KOPT-K1 (cell line): ENCODE measurements around the gene PRKD2.

Experiments used
- H3K27ac ChIP-seq: fragments of 200-600 bp; sonication (generic); 2 replicates; pipeline ENCODE4 v1.5.1; 2016; ENCODE audit warnings: antibody characterized with exemption, mild to moderate bottlenecking, low read depth, low read length; ENCODE audit not compliant: poor library complexity, severe bottlenecking
- H3K36me3 ChIP-seq: fragments of 200-600 bp; sonication (generic); 2 replicates; pipeline ENCODE4 v1.5.1; 2017; ENCODE audit warnings: antibody characterized with exemption, mild to moderate bottlenecking, low read length, moderate library complexity; ENCODE audit not compliant: insufficient read depth
- H3K9me3 ChIP-seq: fragments of 200-600 bp; sonication (generic); 2 replicates; pipeline ENCODE4 v1.5.1; 2017; ENCODE audit warnings: antibody characterized with exemption, low read length, mild to moderate bottlenecking; ENCODE audit not compliant: insufficient read depth, poor library complexity, severe bottlenecking

Gene PRKD2

DNA sequence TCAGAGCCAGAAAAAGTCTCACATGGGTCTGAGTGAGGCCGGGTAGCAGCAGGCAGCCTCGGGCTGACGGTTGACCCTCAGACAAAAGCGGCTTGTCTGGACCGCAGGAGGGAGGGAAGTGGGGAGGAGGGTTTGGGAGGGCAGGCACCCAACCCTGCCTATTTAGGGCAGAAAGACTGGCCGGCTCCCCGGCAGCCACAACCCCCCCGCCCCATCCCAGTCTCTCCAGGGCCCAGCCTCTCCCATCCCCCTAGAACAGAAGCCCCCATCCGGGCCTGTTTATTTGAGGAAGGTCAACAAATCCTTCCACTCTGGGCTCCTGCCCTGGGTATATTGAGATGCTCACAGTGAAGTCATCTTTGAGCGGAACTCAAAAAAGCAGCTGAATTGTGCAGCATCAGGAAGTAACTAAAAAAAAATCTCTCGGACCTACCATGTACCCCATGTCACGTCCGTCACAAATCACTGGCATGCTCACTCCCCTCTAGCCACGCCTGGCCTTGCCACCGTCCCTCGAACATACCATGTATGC is 62.2 kb downstream of the PRKD2 start:
- no peak overlapping the region for H3K27ac ChIP-seq
- no peaks in the 10 kb centered on the region for H3K36me3 ChIP-seq
- H3K9me3 ChIP-seq: no peaks in the 10 kb centered on the region

DNA sequence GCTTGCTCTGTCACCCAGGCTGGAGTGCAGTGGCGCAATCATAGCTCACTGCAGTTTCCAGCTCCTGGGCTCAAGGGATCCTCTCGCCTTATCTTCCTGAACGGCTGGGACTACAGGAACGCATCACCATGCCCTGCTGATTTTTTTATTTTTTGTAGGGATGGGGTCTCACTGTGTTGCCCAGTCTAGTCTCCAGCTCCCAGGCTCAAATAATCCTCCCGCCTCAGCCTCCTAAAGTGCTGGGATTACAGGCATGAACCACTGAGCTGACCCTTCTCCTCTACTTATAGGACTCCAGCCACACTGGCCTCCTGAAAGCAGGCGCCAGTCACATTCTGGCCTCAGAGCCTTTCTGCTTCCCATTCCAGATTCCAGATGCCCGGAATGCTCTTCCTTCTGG is 66.5 kb downstream of the PRKD2 start:
- Histone ChIP-seq H3K9me3 (no peaks in the 10 kb centered on the region), H3K36me3 (no peaks in the 10 kb centered on the region), H3K27ac (no peak overlapping the region)

DNA sequence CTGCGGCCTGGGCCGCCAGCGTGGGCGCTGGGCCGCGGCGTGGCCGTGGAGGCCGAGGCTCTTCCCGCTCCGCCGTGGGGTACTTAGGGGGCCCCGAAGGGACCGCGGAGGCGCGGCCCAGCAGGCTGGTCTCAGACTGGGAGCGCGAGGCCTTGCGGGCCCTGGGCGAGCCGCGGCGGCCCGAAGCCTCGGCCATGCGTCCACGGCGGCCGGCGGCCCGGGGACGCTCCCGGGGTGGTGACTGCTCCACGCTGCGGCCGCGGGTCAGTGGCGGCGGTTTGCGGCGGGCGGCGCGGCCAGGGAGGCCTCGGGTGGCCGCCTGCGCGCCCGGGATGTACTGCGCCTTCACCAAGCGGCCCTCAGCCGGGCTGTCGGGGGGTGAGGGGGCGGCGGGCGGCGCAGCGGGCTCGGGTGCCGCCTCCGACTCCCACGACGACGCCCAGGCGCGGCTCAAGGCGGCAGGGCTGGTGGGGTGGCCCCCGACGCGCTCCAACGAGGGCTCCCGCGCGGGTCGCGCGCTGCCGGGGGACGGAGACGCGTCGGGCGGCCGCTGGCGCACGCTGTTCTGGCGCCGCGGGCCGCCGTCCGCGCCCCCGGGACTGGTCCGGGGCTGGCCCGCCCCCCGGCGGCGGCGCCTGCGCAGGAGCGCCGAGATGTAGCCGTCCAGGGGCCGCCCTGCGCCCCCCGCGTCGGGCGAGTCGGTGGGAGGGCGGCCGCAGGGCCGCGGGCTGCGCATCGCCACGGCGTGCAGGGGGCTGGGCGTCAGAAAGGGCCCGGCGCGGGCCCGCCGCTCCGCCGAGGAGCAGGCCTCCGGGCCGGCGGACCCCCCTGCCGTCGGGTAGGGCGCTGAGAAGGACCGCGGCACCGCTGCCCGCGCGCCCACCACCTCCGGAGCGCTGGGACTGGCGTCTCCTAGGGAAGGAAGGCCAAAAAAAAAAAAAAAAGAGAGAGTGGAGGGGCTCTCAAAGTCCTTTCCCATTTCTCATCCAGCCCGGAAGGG is 67.7 kb downstream of the PRKD2 start:
- no peaks in the 10 kb centered on the region for H3K36me3 ChIP-seq
- no peak overlapping the region for H3K27ac ChIP-seq
- H3K9me3 ChIP-seq: no peaks in the 10 kb centered on the region

DNA sequence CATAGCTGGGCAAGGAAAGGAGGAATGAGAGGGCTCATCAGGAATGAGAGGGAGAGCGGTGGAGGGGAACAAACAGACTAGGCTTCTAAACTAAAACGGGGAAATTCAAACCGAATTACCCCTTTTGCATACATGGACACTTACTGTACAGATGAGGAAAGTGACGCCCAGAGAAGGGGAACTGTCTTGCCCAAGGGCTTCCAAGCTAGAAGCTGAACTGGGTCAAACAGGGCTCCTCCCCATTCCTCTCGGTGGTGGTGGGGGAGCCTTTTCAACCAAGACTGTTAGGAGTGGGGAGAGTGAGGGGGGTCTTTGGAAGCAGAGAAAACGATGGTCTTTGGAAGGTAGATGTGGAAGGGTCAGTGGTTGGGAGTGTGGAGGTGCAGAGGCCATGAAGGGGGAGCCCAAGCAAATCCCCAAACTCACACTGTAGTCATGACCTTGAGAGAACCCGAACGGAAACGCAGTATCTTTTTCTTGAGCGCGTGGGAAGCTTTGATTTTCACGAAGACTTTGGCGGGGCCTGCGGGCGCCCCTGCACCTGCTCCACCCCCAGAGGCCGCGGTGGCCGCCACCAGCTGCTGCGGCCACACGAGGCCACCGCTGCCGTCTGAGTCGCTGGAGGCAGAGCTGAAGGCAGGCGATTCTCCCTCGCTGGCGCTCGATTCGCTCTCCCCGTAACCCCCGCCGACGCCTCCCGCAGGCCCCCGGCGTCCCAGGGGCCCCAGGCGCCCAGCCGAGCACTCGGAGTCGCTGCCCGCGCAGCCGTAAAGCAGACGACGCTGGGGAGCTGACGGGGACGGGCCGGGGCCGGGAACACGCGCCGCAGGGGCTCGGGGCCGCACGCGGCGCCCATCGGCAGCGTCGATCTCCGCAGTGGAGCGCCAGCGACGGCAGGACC is 68.6 kb downstream of the PRKD2 start:
- H3K36me3 ChIP-seq: no peaks in the 10 kb centered on the region
- H3K9me3 ChIP-seq: no peaks in the 10 kb centered on the region
- H3K27ac ChIP-seq: no peak overlapping the region

DNA sequence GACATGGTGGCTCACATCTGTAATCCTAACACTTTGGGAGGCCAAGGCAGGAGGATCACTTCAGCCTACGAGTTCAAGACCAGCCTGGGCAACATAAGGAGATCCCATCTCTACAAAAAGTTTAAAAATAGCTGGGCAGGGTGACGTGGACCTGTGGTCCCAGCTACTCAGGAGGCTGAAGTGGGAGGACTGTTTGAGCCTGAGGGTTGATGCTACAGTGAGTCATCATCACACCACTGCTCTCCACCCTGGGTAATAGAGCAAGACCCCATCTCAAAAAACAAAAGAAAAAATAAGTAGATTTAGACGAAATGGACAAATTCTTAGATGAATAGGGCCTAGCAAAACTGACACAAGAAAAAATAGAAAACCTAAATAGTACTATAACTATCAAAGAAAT is 70.5 kb downstream of the PRKD2 start:
- no peaks in the 10 kb centered on the region for H3K9me3 ChIP-seq
- no peaks in the 10 kb centered on the region for H3K36me3 ChIP-seq

DNA sequence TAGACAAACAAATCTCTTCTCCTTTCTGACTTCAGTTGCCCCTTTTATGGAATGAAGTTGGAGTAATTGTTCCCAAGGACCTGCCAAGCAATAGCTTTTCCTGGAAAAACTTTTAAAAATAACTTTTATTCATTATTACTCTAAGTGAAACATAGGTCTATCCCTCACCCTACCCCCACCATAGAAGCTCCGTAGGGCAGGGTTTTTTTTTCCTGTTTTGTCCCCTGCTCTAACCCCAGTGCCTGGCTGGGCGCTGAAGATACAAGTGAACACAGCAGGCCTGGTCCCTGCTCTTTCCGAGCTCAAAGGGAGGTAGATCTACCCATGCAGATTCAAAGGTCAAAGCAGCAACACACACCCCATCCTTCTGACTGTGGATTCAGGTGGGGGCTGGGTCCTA is 72.2 kb downstream of the PRKD2 start:
- Histone ChIP-seq H3K27ac (no peak overlapping the region), H3K36me3 (no peaks in the 10 kb centered on the region), H3K9me3 (no peaks in the 10 kb centered on the region)

More for the DNA sequence above, 70.5 kb downstream of the PRKD2 start:
- H3K27ac ChIP-seq: no peak overlapping the region

DNA sequence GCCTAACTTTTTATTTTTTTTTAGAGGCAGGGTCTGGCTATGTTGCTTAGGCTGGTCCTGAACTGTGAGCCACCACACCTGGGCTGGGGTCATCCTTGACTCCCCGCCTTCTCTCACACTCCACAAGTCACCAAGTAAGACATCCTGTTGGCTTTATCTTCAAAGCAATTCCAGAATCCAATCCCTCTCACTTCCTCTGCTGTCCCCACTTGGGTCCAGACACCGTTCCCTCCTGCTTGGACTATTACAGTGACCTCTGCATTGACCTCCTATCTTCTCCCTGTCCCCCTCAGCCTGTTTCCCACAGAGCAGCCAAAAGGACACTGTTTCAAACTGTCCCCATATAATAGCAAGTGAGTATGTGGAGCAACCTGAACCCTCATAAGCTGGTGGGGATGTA is 76.3 kb downstream of the PRKD2 start:
- no peaks in the 10 kb centered on the region for H3K36me3 ChIP-seq

DNA sequence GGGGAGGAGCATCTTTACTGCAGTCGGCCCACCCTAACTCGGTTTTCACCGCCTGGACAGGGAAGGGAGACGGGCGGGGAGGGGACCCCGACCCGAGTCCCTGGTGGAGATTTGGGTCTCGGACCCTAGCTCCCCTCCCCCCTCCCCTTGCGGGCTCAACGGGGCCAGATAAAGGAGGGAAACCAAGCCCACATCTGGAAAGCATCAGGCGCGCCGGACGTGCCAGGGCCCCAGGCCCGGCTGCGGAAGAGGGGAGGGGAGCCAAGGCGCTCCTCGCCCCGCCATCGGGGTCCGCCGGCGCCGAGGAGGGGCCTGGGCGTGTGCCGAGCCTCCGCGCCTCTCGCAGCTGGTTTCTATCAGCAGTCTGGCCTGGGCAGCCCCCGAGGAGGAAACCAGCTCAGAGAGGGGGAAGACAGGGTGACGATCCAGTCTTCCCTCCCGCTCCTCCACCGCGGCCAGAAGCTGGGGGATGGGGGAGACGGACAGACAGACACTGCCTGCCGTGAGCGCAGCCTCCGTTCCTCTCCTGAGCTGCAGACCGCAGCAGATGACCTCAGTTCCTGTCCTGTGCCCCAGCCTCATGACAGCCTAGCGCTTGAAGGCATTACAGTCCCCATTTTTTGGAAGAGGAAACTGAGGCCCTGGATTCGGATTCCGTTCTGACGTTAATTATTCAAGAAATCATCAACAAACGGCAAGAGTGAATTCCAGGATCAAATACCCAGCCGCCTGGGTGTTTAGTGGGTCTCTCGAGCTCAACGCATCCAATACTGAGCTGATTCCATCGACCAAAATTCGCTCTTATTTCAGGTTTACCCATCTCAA is 77.3 kb downstream of the PRKD2 start:
- no peaks in the 10 kb centered on the region for H3K9me3 ChIP-seq
- no peak overlapping the region for H3K27ac ChIP-seq
- no peaks in the 10 kb centered on the region for H3K36me3 ChIP-seq

More for the DNA sequence above, 76.3 kb downstream of the PRKD2 start:
- Histone ChIP-seq H3K9me3 (no peaks in the 10 kb centered on the region), H3K27ac (no peak overlapping the region)

DNA sequence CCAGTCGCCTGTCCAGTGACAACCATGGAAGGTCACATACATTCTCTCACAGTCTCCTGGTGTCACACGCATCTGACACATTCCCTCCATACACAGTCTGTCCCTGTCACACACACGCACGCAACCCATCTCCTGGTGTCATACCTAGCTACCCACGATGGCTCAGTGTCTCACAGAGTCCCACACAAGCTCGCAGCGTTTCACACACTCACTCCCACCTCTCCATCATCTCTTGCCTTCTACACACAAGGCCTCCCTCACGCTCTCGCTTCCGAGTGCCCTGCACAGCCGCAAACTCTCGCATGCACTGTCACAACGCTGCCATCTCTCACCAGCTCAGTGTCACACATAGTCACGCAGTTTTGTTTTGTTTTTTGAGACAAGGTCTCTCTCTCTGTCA is 79.7 kb downstream of the PRKD2 start:
- Histone ChIP-seq H3K27ac (no peak overlapping the region), H3K36me3 (no peaks in the 10 kb centered on the region), H3K9me3 (no peaks in the 10 kb centered on the region)

DNA sequence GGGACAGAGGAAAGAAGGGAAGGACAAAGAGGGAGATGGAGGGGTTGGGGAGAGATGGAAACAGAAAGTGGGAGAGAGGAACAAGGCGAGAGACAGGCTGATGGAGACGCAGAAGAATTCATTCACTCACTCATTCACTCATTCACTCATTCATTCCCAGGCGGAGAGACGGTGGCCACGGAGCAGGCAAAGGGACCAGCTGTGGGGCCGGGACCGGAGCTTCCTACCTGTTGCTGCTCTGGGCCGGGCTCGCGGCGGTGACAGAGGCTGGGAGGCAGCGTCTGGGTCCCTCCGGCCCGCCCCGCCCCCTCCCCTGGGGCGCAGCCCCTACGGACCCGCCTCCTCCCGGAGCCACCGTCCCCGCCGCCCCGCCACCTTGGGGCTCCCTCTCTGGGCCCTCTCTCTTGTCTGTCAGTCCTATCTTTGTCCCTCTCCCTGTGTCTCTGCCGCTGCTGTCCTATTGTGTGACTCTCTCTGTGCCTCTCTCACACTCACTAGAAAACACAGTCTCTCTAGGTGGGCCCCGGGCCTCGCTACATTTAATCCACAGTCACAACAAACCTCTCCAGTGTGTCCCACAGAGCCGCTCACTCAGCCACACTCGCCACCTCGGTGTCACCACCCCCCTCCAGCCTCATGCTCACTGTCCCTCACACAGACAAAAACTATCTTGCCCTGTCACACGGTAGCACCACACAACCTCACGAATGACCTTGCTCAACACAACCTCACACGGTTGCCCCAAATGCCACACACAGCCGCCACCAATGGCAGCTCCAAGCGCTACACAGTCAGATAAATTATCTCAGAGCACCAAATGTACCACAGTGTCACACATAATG is 80.8 kb downstream of the PRKD2 start, which contains the start of gene GNG8:
Gene GNG8, minus strand, starts transcription at position 283 of the 842 bp plus-strand sequence. CDS start 1,520 bp downstream, outside the sequence.
- H3K36me3 ChIP-seq: no peaks in the 10 kb centered on the region
- H3K9me3 ChIP-seq: no peaks in the 10 kb centered on the region
- no peak within 1 kb of the TSS for H3K27ac ChIP-seq

DNA sequence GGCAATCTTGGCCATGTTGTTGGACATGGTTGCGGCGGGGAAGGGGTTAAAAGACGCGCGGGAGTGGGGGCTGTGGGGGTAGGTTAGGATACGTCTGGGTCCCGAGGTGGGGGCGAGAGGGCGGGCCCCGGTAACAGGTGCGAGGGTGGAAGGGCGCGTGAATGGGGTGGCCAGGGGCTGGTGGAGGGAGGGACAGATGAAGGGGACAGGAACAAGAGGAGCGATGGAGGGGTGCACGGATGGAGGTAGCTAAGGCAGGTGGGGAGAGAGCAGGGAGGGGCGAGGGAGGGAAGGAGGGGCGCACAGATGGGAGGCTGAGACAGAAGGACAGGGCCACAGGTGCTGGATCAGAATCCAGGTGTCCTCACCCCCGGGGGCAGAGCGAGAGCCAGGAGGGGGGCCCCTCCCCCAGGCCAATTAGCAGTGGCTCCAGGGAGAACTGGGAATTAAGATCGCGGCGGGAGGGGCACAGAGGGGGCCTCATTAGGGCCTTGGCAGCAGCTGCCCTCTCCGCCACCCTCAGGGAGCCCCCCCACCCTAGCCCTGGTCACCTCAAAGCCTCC is 82.2 kb downstream of the PRKD2 start:
- no peaks in the 10 kb centered on the region for H3K9me3 ChIP-seq
- H3K36me3 ChIP-seq: no peaks in the 10 kb centered on the region
- no peak overlapping the region for H3K27ac ChIP-seq

DNA sequence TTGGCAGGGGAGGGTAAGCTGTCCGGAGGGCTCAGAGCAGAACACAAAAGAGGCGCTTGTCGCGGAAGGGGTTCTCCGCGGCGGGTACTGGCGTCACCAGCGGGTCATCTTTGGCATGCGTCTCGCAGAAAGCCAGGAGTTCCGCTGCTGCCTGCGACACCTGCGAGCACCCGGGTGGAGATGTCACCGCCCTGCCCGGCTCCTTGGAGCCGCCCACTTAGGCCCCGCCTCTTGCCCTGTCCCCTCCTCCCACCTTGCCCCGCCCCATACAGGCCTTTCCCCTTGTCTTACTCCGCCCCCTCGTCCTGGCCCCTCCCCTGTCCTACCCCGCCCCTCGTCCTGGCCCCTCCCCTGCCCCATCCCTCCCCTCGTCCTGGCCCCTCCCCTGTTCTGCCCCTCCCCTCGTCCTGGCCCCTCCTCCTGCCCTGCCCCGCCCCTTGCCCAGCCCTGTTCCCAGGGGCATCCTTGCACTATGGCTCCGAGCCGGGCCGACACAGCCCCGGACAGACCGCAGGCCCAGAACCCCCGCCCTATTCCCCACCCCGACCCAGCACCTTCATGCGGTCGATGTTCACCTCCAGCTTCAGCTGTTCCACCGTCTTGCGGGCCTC is 82.8 kb downstream of the PRKD2 start:
- Histone ChIP-seq H3K27ac (no peak overlapping the region), H3K36me3 (no peaks in the 10 kb centered on the region), H3K9me3 (no peaks in the 10 kb centered on the region)

DNA sequence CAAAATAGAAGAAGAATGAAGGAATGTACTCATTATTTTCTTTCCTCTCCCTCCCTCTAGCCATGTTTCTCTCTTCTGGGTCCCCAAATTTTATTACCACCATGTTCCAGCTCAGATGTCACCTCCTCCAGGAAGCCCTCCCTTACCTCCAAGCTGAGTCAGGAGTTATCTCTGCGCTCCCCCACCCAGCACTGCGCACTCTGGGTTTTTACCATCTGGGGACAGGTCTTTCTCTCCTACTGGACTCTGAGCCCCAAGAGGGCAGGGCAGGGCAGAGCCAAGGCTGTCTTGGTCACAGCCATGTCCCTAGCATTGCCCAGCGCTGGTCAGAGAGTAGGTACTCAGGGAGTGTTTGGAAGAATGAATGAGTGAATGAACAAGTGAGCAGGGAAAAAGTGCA is 83.8 kb downstream of the PRKD2 start:
- H3K27ac ChIP-seq: no peak overlapping the region
- no peaks in the 10 kb centered on the region for H3K9me3 ChIP-seq
- H3K36me3 ChIP-seq: no peaks in the 10 kb centered on the region
